Ovary (tissue), 9 donors: ENCODE data around the gene ZNF619. TPM values are rescaled to one million over a fixed set of nuclear protein-coding genes. Genes with fewer than 3 reads are reported as not detected.

ENCODE experiments used
- DNase-seq, 5 donors: peaks; one replicate each; pipeline ENCODE4 v3.0.0-alpha.2; 2019 to 2020
- H3K27ac ChIP-seq, 2 donors: fragments of 200-600 bp; one replicate each; pipeline versions ENCODE4 v1.5.1 to v1.8.0; 2019 to 2022
- H3K27me3 ChIP-seq: fragments of 200-600 bp; one replicate; pipeline ENCODE4 v1.8.0; 2022
- H3K36me3 ChIP-seq: fragments of 200-600 bp; sonication (generic); one replicate; pipeline ENCODE4 v1.5.1; 2019
- H3K4me1 ChIP-seq: one replicate; pipeline ENCODE4 v1.8.1; 2013; ENCODE audit warnings: mild to moderate bottlenecking, moderate library complexity; ENCODE audit not compliant: insufficient read depth
- H3K4me3 ChIP-seq: fragments of 200-600 bp; sonication (generic); one replicate; pipeline ENCODE4 v1.5.1; 2017
- H3K9me3 ChIP-seq, 2 donors: fragments of 200-600 bp in 1 of 2; sonication (generic) in 1 of 2; one replicate each; pipeline versions ENCODE4 v1.5.1 to v1.8.1; 2013 to 2019; ENCODE audit warnings: mild to moderate bottlenecking in 1 of 2, moderate library complexity in 1 of 2
- CTCF ChIP-seq, 3 donors: fragments of 450-650 bp in 2 of 3; fragments of 200-600 bp in 1 of 3; IDR thresholded peaks; one replicate each; pipeline versions ENCODE4 v1.5.1 to v1.8.0; 2016 to 2022; ENCODE audit warnings: antibody characterized with exemption in 3 of 3, mild to moderate bottlenecking in 1 of 3
- EP300 ChIP-seq: sonication (generic); formaldehyde crosslinking; IDR thresholded peaks from one replicate; pipeline ENCODE4 v1.6.1; 2017; ENCODE audit warnings: antibody characterized with exemption
- POLR2A ChIP-seq: fragments of 450-650 bp; IDR thresholded peaks from one replicate; pipeline ENCODE4 v1.6.1; 2017; ENCODE audit warnings: antibody characterized with exemption, mild to moderate bottlenecking, moderate library complexity
- WGBS, 3 donors: extraction: QIAGEN DNeasy Blood & Tissue Kit in 1 of 3; methylation state at CpG; one replicate each; pipeline versions ENCODE4 v1.1.5 to v1.1.7; 2013 to 2017; 5-methylcytosine and 5-hydroxymethylcytosine counted together
- intact Hi-C, 4 donors: fragments of 100-400 bp; cut with DNase I; formaldehyde crosslinking; loops; one replicate each; pipeline versions ENCODE4 v1.11.0 to v1.15.1; 2022 to 2023
- polyA plus RNA-seq, 2 donors: library from polyadenylated mRNA; stranded (reverse); fragments of 200-250 nt in 1 of 2; fragments of 350-450 nt in 1 of 2; fragmentation: Illumina TruSeq in 1 of 2; extraction: RNeasy Lipid Tissue Mini Kit (QIAGEN cat#74804) in 1 of 2; gene quantifications; one replicate each; pipeline ENCODE4 v1.2.3, GENCODE V29; 2013 to 2014
- total RNA-seq, 7 donors: library from RNA; depleted of rRNA in 2 of 7; stranded (reverse); fragments of >200 nt in 2 of 7; fragmentation: NEBNext Ultra II Directional in 3 of 7; extraction: Animal tissue kit (Norgen Biotek cat#: 25700) in 3 of 7; gene quantifications; one replicate each; pipeline versions ENCODE4 v1.1.0 to v1.2.4, GENCODE V29; 2016 to 2023
- donor health status: DM: no; HTN: no; CAD: no; lungs with moderate emphysema.
- donor health status: DM: no; HTN: no; CAD: no.
- donor health status: Bipolar disorder and iron deficiency.
- donor health status: DM: yes; HTN: yes; CAD: no.
- donor health status: DM: no; HTN: no; CAD: no.
- donor health status: DM: yes; HTN: yes; CAD: no.

The ZNF619 gene
- total and polyA plus RNA-seq, 9 donors = 2.1 to 9.3 (median 6.5) TPM

GRCh38 chr3:40518067-40518466, 41.1 kb downstream of the ZNF619 start:
- TF ChIP-seq EP300 = no peak
- TF ChIP-seq POLR2A = no peak
- TF ChIP-seq CTCF (IDR thresholded peaks at IDR 0.05) = no peak
- 75 to 86% (median 79%) methylated on average over 1 of the region's 1 CpG for WGBS, 3 donors
- intact Hi-C loops = no loop called here
- no peak for DNase-seq
- Histone ChIP-seq H3K27ac (no peak overlapping the region), H3K36me3 (no peaks in the 10 kb centered on the region), H3K4me3 (no peak overlapping the region), H3K27me3 (no peaks in the 10 kb centered on the region), H3K9me3 (no peaks in the 10 kb centered on the region), H3K4me1 (no peaks in the 10 kb centered on the region)

- intact Hi-C loops = no loop called here
- WGBS, 3 donors = 88 to 98% (median 88%) methylated on average over 1 of the region's 1 CpG
These were observed 41.9 kb downstream of the ZNF619 start for GRCh38 chr3:40518848-40519247.

GRCh38 chr3:40521254-40521653, 44.3 kb downstream of the ZNF619 start:
- H3K27ac ChIP-seq = no peak overlapping the region
- peaks cover 7% of the 10 kb centered on the region for H3K4me1 ChIP-seq
- intact Hi-C loops = no loop called here
- no peaks in the 10 kb centered on the region for H3K36me3 ChIP-seq
- no peak overlapping the region for H3K4me3 ChIP-seq
- DNase-seq = no peak
- H3K27me3 ChIP-seq = no peaks in the 10 kb centered on the region
- no peak for TF ChIP-seq POLR2A
- TF ChIP-seq EP300 = no peak
- TF ChIP-seq CTCF (IDR thresholded peaks at IDR 0.05) = no peak
- WGBS, 3 donors = 71 to 89% (median 75%) methylated on average over 3 of the region's 3 CpGs
- H3K9me3 ChIP-seq = no peaks in the 10 kb centered on the region

More at GRCh38 chr3:40518848-40519247, 41.9 kb downstream of the ZNF619 start:
- no peaks in the 10 kb centered on the region for H3K36me3 ChIP-seq
- H3K27ac ChIP-seq = no peak overlapping the region
- no peaks in the 10 kb centered on the region for H3K9me3 ChIP-seq
- no peak for TF ChIP-seq CTCF (IDR thresholded peaks at IDR 0.05)
- TF ChIP-seq POLR2A = no peak
- no peak for TF ChIP-seq EP300
- DNase-seq = no peak
- H3K4me3 ChIP-seq = no peak overlapping the region
- no peaks in the 10 kb centered on the region for H3K27me3 ChIP-seq
- H3K4me1 ChIP-seq = no peaks in the 10 kb centered on the region

GRCh38 chr3:40523781-40524180, 46.9 kb downstream of the ZNF619 start:
- intact Hi-C loops = no loop called here
- H3K4me1 ChIP-seq = peaks cover 7% of the 10 kb centered on the region
- H3K27ac ChIP-seq = no peak overlapping the region
- WGBS, 3 donors = 44 to 49% (median 46%) methylated on average over 2 of the region's 2 CpGs
- DNase-seq = no peak
- H3K4me3 ChIP-seq = no peak overlapping the region
- no peaks in the 10 kb centered on the region for H3K27me3 ChIP-seq
- no peak for TF ChIP-seq EP300
- no peak for TF ChIP-seq CTCF (IDR thresholded peaks at IDR 0.05)
- no peak for TF ChIP-seq POLR2A
- no peaks in the 10 kb centered on the region for H3K36me3 ChIP-seq
- no peaks in the 10 kb centered on the region for H3K9me3 ChIP-seq

GRCh38 chr3:40524222-40524567, 47.3 kb downstream of the ZNF619 start:
- no peaks in the 10 kb centered on the region for H3K36me3 ChIP-seq
- TF ChIP-seq POLR2A (no peak), CTCF (IDR thresholded peaks at IDR 0.05) (no peak), EP300 (no peak)
- H3K27me3 ChIP-seq = no peaks in the 10 kb centered on the region
- DNase-seq = no peak
- 26 to 29% (median 27%) methylated on average over 5 of the region's 5 CpGs for WGBS, 3 donors
- peak overlapping the region; percentile 54 to 72 for H3K27ac ChIP-seq
- H3K9me3 ChIP-seq = peaks cover 0 to 3% of the 10 kb centered on the region in 2 donors
- peaks cover 7% of the 10 kb centered on the region for H3K4me1 ChIP-seq
- intact Hi-C loops = no loop called here
- peak overlapping the region; percentile 51 for H3K4me3 ChIP-seq
